ENCODE measurements around the gene RNF223. TPM values are rescaled to one million over a fixed set of nuclear protein-coding genes. Genes with fewer than 3 reads are reported as not detected.

Gene RNF223
- total and polyA plus RNA-seq, 4 donors = 0.14 TPM; not detected in 3

- 97% methylated on average over 7 of the region's 7 CpGs for WGBS
- TF ChIP-seq FOXA1 (IDR thresholded peaks at IDR 0.05) (no peak), NR2F2 (IDR thresholded peaks at IDR 0.05) (no peak), FOXA2 (IDR thresholded peaks at IDR 0.05) (no peak), ZBTB33 (IDR thresholded peaks at IDR 0.05) (no peak), REST (IDR thresholded peaks at IDR 0.05) (no peak), HNF4A (conservative IDR thresholded peaks at IDR 0.05) (no peak), EGR1 (IDR thresholded peaks at IDR 0.05; ENCODE audit: low read depth in 2 of 2) (no peak), ATF3 (IDR thresholded peaks at IDR 0.05) (no peak), YY1 (IDR thresholded peaks at IDR 0.05) (no peak), RAD21 (IDR thresholded peaks at IDR 0.05) (no peak), CTCF (IDR thresholded peaks at IDR 0.05; ENCODE audit: low read depth, low read length, missing input control) (no peak), RXRA (IDR thresholded peaks at IDR 0.05) (no peak), SP1 (IDR thresholded peaks at IDR 0.05) (no peak), JUND (IDR thresholded peaks at IDR 0.05) (no peak), HNF4G (IDR thresholded peaks at IDR 0.05) (no peak), TAF1 (conservative IDR thresholded peaks at IDR 0.05) (no peak), MAX (IDR thresholded peaks at IDR 0.05) (no peak)
- no peak for DNase-seq (ENCODE audit: low spot score)
- Histone ChIP-seq H3K9ac (ENCODE audit: low read depth in 1 of 2, low read length in 2 of 2) (no peak overlapping the region), H3K4me1 (ENCODE audit: control insufficient read depth in 4 of 4, insufficient read depth in 4 of 4, low read length in 3 of 4) (no peaks in the 10 kb centered on the region), H3K36me3 (ENCODE audit: control insufficient read depth in 4 of 4, insufficient read depth in 3 of 4, low read depth in 1 of 4, low read length in 3 of 4) (no peaks in the 10 kb centered on the region), H3K4me3 (ENCODE audit: low read depth in 1 of 3, low read length in 3 of 3) (no peak overlapping the region), H3K27ac (ENCODE audit: low read depth in 1 of 2, low read length in 2 of 2) (no peak overlapping the region), H3K9me3 (ENCODE audit: control insufficient read depth in 4 of 4, low read length in 3 of 4) (no peaks in the 10 kb centered on the region), H3K27me3 (ENCODE audit: control insufficient read depth in 4 of 4, insufficient read depth in 4 of 4, low read length in 3 of 4) (no peaks in the 10 kb centered on the region)
Measured at GRCh38 chr1:1094981-1095380, 20.9 kb upstream of the RNF223 start.

- H3K4me3 ChIP-seq (ENCODE audit: low read depth in 1 of 3, low read length in 3 of 3) = no peak overlapping the region
- WGBS = 96% methylated on average over 10 of the region's 10 CpGs
- H3K27ac ChIP-seq (ENCODE audit: low read depth in 1 of 2, low read length in 2 of 2) = no peak overlapping the region
- TF ChIP-seq FOXA2 (IDR thresholded peaks at IDR 0.05) (no peak), HNF4G (IDR thresholded peaks at IDR 0.05) (no peak), ZBTB33 (IDR thresholded peaks at IDR 0.05) (no peak), EGR1 (IDR thresholded peaks at IDR 0.05; ENCODE audit: low read depth in 2 of 2) (no peak), MAX (IDR thresholded peaks at IDR 0.05) (no peak)
- no peak overlapping the region for H3K9ac ChIP-seq (ENCODE audit: low read depth in 1 of 2, low read length in 2 of 2)
- no peak for DNase-seq (ENCODE audit: low spot score)
- no peaks in the 10 kb centered on the region for H3K9me3 ChIP-seq (ENCODE audit: control insufficient read depth in 4 of 4, low read length in 3 of 4)
- H3K27me3 ChIP-seq (ENCODE audit: control insufficient read depth in 4 of 4, insufficient read depth in 4 of 4, low read length in 3 of 4) = no peaks in the 10 kb centered on the region
- no peaks in the 10 kb centered on the region for H3K36me3 ChIP-seq (ENCODE audit: control insufficient read depth in 4 of 4, insufficient read depth in 3 of 4, low read depth in 1 of 4, low read length in 3 of 4)
- H3K4me1 ChIP-seq (ENCODE audit: control insufficient read depth in 4 of 4, insufficient read depth in 4 of 4, low read length in 3 of 4) = no peaks in the 10 kb centered on the region
Measured at GRCh38 chr1:1093610-1093943, 19.5 kb upstream of the RNF223 start.

Measured in liver (tissue), 9 donors.